H9 (cell line): ENCODE data around the gene NPTN. TPM values are rescaled to one million over a fixed set of nuclear protein-coding genes. Genes with fewer than 3 reads are reported as not detected.

Experiments used
- DNase-seq: peaks from one replicate; pipeline ENCODE4 v3.0.0-alpha.2; 2017
- H2AFZ ChIP-seq: one replicate; pipeline ENCODE4 v1.6.1; 2013; ENCODE audit warnings: mild to moderate bottlenecking, low read length, control low read depth, moderate library complexity
- H2AK5ac ChIP-seq: 2 replicates; pipeline ENCODE4 v1.6.1; 2013; ENCODE audit warnings: low read length, control low read depth, mixed read lengths; ENCODE audit not compliant: insufficient read length
- H2BK120ac ChIP-seq: one replicate; pipeline ENCODE4 v1.6.1; 2013; ENCODE audit warnings: low read depth, mild to moderate bottlenecking, low read length, control low read depth, inconsistent platforms; ENCODE audit not compliant: poor library complexity, severe bottlenecking
- H2BK12ac ChIP-seq: 2 replicates; pipeline ENCODE4 v1.6.1; 2013; ENCODE audit warnings: low read length, control low read depth, mixed read lengths, low read depth; ENCODE audit not compliant: insufficient read length
- H2BK15ac ChIP-seq: 2 replicates; pipeline ENCODE4 v1.6.1; 2013; ENCODE audit warnings: low read depth, low read length, control low read depth
- H2BK20ac ChIP-seq: one replicate; pipeline ENCODE4 v1.6.1; 2013; ENCODE audit warnings: low read depth, mild to moderate bottlenecking, low read length, control low read depth, inconsistent platforms; ENCODE audit not compliant: poor library complexity, severe bottlenecking
- H2BK5ac ChIP-seq: 2 replicates; pipeline ENCODE4 v1.6.1; 2013; ENCODE audit warnings: low read length, control low read depth, mixed read lengths; ENCODE audit not compliant: insufficient read length
- H3K14ac ChIP-seq: 2 replicates; pipeline ENCODE4 v1.6.1; 2013; ENCODE audit warnings: low read length, control low read depth; ENCODE audit not compliant: insufficient read depth
- H3K18ac ChIP-seq: 2 replicates; pipeline ENCODE4 v1.6.1; 2013; ENCODE audit warnings: low read depth, mild to moderate bottlenecking, mixed read lengths, low read length, control low read depth; ENCODE audit not compliant: insufficient read length
- H3K23ac ChIP-seq: 2 replicates; pipeline ENCODE4 v1.6.1; 2013; ENCODE audit warnings: low read length, control low read depth, mixed read lengths, low read depth; ENCODE audit not compliant: insufficient read length
- H3K23me2 ChIP-seq: 2 replicates; pipeline ENCODE4 v1.6.1; 2013; ENCODE audit warnings: low read depth, mild to moderate bottlenecking, mixed read lengths, low read length, control low read depth; ENCODE audit not compliant: insufficient read length, poor library complexity, severe bottlenecking
- H3K27ac ChIP-seq: 2 replicates; pipeline ENCODE4 v1.5.1; 2013; ENCODE audit warnings: low read length, control low read depth, mixed read lengths, low read depth; ENCODE audit not compliant: insufficient read length
- H3K27me3 ChIP-seq: 2 replicates; pipeline ENCODE4 v1.6.1; 2013; ENCODE audit warnings: low read length, control low read depth, inconsistent platforms; ENCODE audit not compliant: insufficient read depth
- H3K4ac ChIP-seq: 2 replicates; pipeline ENCODE4 v1.6.1; 2013; ENCODE audit warnings: low read depth, mild to moderate bottlenecking, control low read depth, inconsistent platforms, low read length, moderate library complexity
- H3K4me1 ChIP-seq: 2 replicates; pipeline ENCODE4 v1.6.1; 2013; ENCODE audit warnings: low read length, control low read depth, inconsistent platforms; ENCODE audit not compliant: insufficient read depth
- H3K4me2 ChIP-seq: 2 replicates; pipeline ENCODE4 v1.6.1; 2013; ENCODE audit warnings: low read length, control low read depth, mixed read lengths; ENCODE audit not compliant: insufficient read length, insufficient read depth
- H3K56ac ChIP-seq: 2 replicates; pipeline ENCODE4 v1.6.1; 2013; ENCODE audit warnings: low read depth, mild to moderate bottlenecking, mixed read lengths, low read length, control low read depth; ENCODE audit not compliant: insufficient read length
- H3K79me1 ChIP-seq: 2 replicates; pipeline ENCODE4 v1.6.1; 2013; ENCODE audit warnings: low read depth, mild to moderate bottlenecking, moderate library complexity, low read length, control low read depth, inconsistent platforms; ENCODE audit not compliant: insufficient read depth, poor library complexity, severe bottlenecking
- H3K79me2 ChIP-seq: 2 replicates; pipeline ENCODE4 v1.6.1; 2013; ENCODE audit warnings: low read length, control low read depth, inconsistent platforms; ENCODE audit not compliant: insufficient read depth
- H3K9ac ChIP-seq: 2 replicates; pipeline ENCODE4 v1.6.1; 2013; ENCODE audit warnings: low read length, control low read depth, mixed read lengths; ENCODE audit not compliant: insufficient read length; ENCODE audit errors: extremely low read depth
- H3K9me3 ChIP-seq: one replicate; pipeline ENCODE4 v1.6.1; 2013; ENCODE audit warnings: low read depth, low read length, inconsistent platforms; ENCODE audit not compliant: control insufficient read depth
- H3T11ph ChIP-seq: one replicate; pipeline ENCODE4 v1.6.1; 2013; ENCODE audit warnings: mild to moderate bottlenecking, low read length, control low read depth, inconsistent platforms
- H4K20me1 ChIP-seq: one replicate; pipeline ENCODE4 v1.6.1; 2013; ENCODE audit not compliant: control insufficient read depth, insufficient read length, insufficient read depth
- H4K5ac ChIP-seq: 2 replicates; pipeline ENCODE4 v1.6.1; 2013; ENCODE audit warnings: low read depth, mild to moderate bottlenecking, mixed read lengths, low read length, control low read depth; ENCODE audit not compliant: insufficient read length
- H4K8ac ChIP-seq: replicated peaks from 2 replicates; pipeline ENCODE4 v1.6.1; 2013; ENCODE audit warnings: low read length, control low read depth, mixed read lengths, low read depth; ENCODE audit not compliant: insufficient read length
- H4K91ac ChIP-seq: 2 replicates; pipeline ENCODE4 v1.6.1; 2013; ENCODE audit warnings: low read depth, mild to moderate bottlenecking, moderate library complexity, mixed read lengths, low read length, control low read depth; ENCODE audit not compliant: insufficient read length
- H3K27ac Mint-ChIP-seq, 3 experiments: 2 replicates in 2 of 3; 3 replicates in 1 of 3; pipeline ENCODE4 v1.8.0; 2020 to 2021; ENCODE audit warnings: mixed read lengths in 3 of 3, mild to moderate bottlenecking in 1 of 3, moderate library complexity in 1 of 3
- H3K27me3 Mint-ChIP-seq: 2 replicates; pipeline ENCODE4 v1.8.0; 2021; ENCODE audit warnings: low read depth, mild to moderate bottlenecking, moderate library complexity, mixed read lengths
- H3K36me3 Mint-ChIP-seq, 3 experiments: 2 replicates in 2 of 3; 3 replicates in 1 of 3; pipeline ENCODE4 v1.8.0; 2020 to 2021; ENCODE audit warnings: low read depth in 3 of 3, mixed read lengths in 3 of 3; ENCODE audit not compliant: insufficient read depth in 1 of 3
- H3K4me1 Mint-ChIP-seq, 2 experiments: 2 replicates each; pipeline ENCODE4 v1.8.0; 2020; ENCODE audit warnings: mixed read lengths in 2 of 2
- H3K4me3 Mint-ChIP-seq, 2 experiments: 2 replicates in 1 of 2; 3 replicates in 1 of 2; pipeline ENCODE4 v1.8.0; 2020 to 2021; ENCODE audit warnings: mild to moderate bottlenecking in 2 of 2, mixed read lengths in 2 of 2, moderate library complexity in 1 of 2
- H3K9me3 Mint-ChIP-seq, 2 experiments: 2 replicates in 1 of 2; 3 replicates in 1 of 2; pipeline ENCODE4 v1.8.0; 2020; ENCODE audit warnings: mild to moderate bottlenecking in 2 of 2, mixed read lengths in 2 of 2, moderate library complexity in 1 of 2
- CTCF ChIP-seq: fragments of 200-600 bp; sonication (generic); conservative IDR thresholded peaks from 3 replicates; pipeline ENCODE4 v1.8.0; 2021; ENCODE audit warnings: antibody characterized with exemption, mild to moderate bottlenecking
- WGBS: extraction: QIAGEN DNeasy Blood & Tissue Kit; methylation state at CpG from one replicate; pipeline ENCODE4 v1.1.7; 2013; ENCODE audit warnings: missing lambda C conversion rate, low lambda C conversion rate, mixed read lengths; ENCODE audit not compliant: insufficient read length; ENCODE audit errors: extremely low coverage; 5-methylcytosine and 5-hydroxymethylcytosine counted together
- total RNA-seq: library from RNA; stranded (reverse); gene quantifications from 2 replicates; pipeline ENCODE4 v1.2.1, GENCODE V29; 2021

NPTN gene
- total RNA-seq, 1 experiment from 2014 or later = 89.1 TPM

- H2BK120ac ChIP-seq = no peak overlapping the region
- no peaks in the 10 kb centered on the region for H4K20me1 ChIP-seq
- no peak overlapping the region for H2AK5ac ChIP-seq
- Mint-ChIP-seq H3K4me1 (peaks cover 22 to 27% of the 10 kb centered on the region in 2 experiments), H3K4me3 (no peak overlapping the region), H3K27me3 (no peaks in the 10 kb centered on the region), H3K36me3 (0 out of 7 replicates have a peak, but pooled peaks cover 0 to 4% (median 0%) of the 10 kb centered on the region in 3 experiments), H3K27ac (no peak overlapping the region), H3K9me3 (peaks cover 2 to 9% of the 10 kb centered on the region in 2 experiments; a peak in 4 of 5 replicates)
- no peaks in the 10 kb centered on the region for H3K79me1 ChIP-seq
- H2BK12ac ChIP-seq = no peak overlapping the region
- peaks cover 5% of the 10 kb centered on the region for H3K4me1 ChIP-seq
- no peak overlapping the region for H2BK20ac ChIP-seq
- no peaks in the 10 kb centered on the region for H3K23me2 ChIP-seq
- no peak overlapping the region for H2BK5ac ChIP-seq
- no CpG with 5 or more reads among the region's 1 CpG for WGBS
- no peak overlapping the region for H3T11ph ChIP-seq
- H3K4me2 ChIP-seq = no peak overlapping the region
- no peak overlapping the region for H2AFZ ChIP-seq
- H3K27ac ChIP-seq = no peak overlapping the region
- H3K9me3 ChIP-seq = no peaks in the 10 kb centered on the region
- no peak for DNase-seq
- H3K27me3 ChIP-seq = no peaks in the 10 kb centered on the region
- H4K91ac ChIP-seq = no peak overlapping the region
- H3K14ac ChIP-seq = no peak overlapping the region
- no peak overlapping the region for H3K18ac ChIP-seq
- H2BK15ac ChIP-seq = no peak overlapping the region
- H3K4ac ChIP-seq = no peak overlapping the region
- no peaks in the 10 kb centered on the region for H3K79me2 ChIP-seq
- H3K56ac ChIP-seq = no peak overlapping the region
- no peak overlapping the region for H3K9ac ChIP-seq
- no peak overlapping the region for H3K23ac ChIP-seq
- TF ChIP-seq CTCF = no peak
- H4K5ac ChIP-seq = no peak overlapping the region
- no peak overlapping the region for H4K8ac ChIP-seq
Observed at GRCh38 chr15:73515527-73515926, 117.7 kb downstream of the NPTN start.

Other genes with a start within 250 kb of the NPTN start
- not detected in 2 replicates for gene REC114, start 190.2 kb downstream of the NPTN start, total RNA-seq
- gene CD276, start 51.0 kb upstream of the NPTN start, total RNA-seq = 125 and 133 TPM in 2 replicates
- 1.9 and 2.5 TPM in 2 replicates for gene INSYN1, start 120.0 kb upstream of the NPTN start, total RNA-seq
- gene TBC1D21, start 240.2 kb upstream of the NPTN start, total RNA-seq = not detected in 2 replicates